Measurements from ENCODE around the gene IRAK3.
"Not testable (repeated sequence)": the region's sequence is repeated elsewhere in the genome, so short reads cannot be mapped to it uniquely, and the experiment has no call there.

The IRAK3 gene

DNA sequence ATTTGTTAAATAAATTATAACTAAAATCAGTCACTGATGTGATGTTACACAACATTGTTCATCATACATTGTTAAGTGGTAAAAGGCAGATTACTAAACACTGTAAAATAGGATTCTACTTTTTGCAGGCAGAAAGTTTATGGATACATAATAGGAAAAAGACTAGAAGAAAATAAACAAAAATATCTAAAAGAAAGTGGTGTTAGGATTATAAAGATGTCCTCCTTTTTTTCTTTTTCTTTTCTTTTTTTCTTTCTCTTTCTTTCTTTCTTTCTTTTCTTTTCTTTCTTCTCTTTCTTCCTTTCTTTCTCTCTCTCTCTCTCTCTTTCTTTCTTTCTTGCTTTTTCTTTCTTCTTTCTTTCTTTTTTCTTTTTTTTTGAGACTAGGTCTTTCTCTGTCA lies 73.7 kb downstream of the IRAK3 start:
- no peak for DNase-seq

GRCh38 chr12:66268562-66268961 lies 79.5 kb downstream of the IRAK3 start:
- peak; percentile 60 to 92 (median 79) for DNase-seq

DNA sequence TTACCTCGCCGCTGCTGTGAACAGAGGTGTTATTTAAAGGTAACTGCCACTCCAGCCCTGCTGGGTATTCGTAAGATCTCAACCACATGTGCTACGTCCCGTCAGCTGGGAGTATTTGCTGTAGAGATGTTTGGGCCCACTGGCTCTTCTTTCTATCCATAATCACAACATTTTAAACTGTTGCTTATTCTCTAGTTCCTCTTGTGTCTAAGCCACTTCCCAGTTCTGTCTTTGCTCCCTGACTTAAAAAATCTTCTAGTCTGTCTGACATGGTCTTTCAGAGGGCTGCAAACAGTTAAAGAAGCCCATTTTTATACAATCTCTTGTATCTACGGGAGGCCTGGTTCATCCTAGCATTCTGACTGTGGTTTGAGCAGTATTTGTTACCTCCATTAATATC lies 80.1 kb downstream of the IRAK3 start:
- peak; percentile 21 to 72 (median 45) for DNase-seq

- peak; percentile 51 to 85 (median 64) for DNase-seq
Measured at GRCh38 chr12:66269757-66270383, 80.9 kb downstream of the IRAK3 start.

DNA sequence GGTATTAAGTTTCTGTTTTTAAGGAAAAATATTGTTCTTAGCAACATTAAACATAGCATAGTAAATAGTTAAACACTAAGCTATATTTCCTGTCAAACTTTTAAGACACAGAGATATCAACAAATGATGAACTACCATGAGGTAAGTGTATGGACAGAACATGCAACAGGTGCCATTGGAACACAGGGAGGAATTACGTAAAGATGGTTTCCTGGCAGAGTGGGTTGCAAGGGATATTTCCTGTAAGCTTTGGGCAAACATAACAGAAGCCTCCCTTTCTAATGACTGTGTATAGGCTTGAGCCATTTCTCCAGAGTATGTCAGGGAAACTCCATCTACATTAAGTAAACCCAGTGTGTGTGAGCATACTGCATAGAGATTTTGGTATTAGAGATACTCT lies 81.6 kb downstream of the IRAK3 start:
- no peak for DNase-seq

DNA sequence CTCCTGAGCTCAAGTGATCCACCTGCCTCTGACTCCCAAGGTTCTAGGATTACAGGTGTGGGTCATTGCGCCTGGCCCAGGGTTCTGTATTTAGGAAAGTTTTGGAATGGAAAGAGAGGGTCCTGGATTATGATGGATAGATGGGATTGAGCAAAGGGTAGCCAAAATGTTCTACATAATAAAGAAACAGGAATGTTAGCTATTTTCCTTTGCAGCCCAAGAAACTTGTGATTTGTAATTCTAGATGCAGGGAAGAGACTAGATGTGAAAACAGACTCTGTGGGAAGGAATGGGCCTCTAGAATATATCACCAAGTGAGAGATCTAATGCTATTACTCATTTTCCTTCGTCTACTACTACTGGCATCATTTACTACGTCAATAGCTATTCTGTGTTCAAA lies 83.6 kb downstream of the IRAK3 start:
- DNase-seq, result no peak

- DNase-seq, result no peak
Measured at GRCh38 chr12:66273147-66273546, 84.1 kb downstream of the IRAK3 start.

DNA sequence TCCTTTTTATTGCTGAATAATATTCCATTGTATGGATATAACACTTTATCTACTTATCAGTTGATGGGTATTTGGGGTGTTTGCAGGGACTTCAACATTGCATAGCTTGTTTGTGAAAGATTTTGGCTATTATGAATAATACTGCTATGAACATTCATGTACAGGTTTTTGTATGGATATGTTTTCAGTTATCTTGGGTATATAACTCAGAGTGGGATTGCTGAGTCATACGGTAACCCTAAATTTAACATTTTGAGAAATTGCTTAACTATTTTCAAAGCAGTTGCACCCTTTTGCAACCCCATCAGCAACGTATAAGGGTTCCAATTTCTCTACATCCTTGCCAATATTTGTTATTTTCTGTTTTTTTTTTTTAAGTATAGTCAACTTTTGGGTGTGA lies 86.0 kb downstream of the IRAK3 start:
- DNase-seq, result no peak

GRCh38 chr12:66279123-66279712 lies 90.2 kb downstream of the IRAK3 start:
- peak; percentile 19 to 58 (median 46) for DNase-seq

DNA sequence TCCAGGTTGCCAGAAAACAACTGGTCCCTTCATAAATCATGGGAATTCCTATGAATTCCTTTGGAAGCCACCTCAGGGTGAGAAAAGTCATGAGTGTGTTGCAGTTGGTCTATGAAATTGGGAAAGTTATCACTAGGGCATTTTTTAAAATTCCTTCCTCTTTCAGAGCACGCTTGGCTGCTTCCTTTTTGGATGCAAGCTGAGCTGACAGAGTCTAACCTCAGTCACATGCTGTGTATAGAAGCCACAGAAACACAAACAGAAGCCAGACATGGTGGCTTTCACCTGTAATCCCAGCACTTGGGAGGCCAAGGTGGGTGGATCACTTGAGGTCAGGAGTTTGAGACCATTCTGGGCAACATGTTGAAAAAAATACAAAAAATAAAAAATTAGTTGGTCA lies 91.5 kb downstream of the IRAK3 start:
- peak; percentile 57 to 88 (median 80) for DNase-seq

DNA sequence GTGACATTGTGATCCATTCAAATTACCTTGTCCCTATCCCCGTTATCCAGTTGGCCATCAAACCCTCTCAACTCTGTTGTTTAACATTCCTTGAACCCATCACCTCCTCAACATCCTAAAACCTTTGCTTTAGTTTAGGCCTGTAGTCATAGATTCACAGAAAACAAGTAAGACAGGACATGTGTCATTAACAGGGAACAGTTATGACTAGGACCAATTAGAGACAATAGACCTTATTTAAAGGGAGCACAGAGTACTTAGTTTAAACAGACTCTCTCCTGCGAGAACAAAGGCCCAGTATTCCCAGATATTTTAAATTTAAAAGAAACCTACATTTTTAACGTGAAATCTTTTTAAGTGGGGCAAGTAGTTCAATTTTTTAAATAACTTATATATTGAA lies 93.2 kb downstream of the IRAK3 start:
- no peak for DNase-seq

DNA sequence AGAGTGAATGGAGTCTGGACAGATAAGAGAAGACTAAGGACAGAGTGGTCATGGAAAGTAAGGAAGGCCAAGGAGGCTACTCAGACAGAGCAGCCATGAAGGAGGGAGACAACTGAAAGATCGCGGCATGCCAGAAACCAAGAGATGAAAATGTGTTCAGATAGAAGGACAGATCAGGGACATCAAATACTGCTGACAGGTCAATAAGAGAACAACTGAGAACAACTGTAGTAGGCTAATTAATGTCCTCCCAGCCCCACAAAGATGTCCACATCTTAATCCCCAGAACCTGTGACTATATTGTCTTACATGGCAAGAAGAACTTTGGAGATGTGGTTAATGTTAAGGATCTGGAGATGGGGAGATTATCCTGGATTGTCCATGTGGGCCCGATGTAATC lies 98.3 kb downstream of the IRAK3 start:
- no peak for DNase-seq

DNA sequence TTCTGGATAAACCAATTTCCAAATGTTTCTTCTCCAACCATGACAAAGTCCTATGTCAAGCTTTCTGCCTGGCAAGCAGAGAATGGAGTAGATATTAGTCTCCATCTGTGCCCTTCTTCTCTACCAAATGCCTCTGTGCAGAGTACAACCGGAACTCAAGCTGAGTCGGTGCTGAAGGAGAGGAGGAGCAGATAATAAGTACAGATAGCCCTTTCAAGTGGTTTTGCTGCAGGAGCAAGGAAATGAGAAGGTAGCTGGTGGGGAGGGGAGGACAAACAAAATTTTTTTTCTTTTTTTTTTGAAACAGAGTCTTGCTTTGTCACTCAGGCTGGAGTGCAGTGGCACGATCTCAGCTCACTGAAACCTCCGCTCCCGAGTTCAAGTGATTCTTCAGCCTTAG lies 99.1 kb downstream of the IRAK3 start:
- DNase-seq, result no peak

GRCh38 chr12:66289485-66289884 lies 100.5 kb downstream of the IRAK3 start:
- no peak for DNase-seq

DNA sequence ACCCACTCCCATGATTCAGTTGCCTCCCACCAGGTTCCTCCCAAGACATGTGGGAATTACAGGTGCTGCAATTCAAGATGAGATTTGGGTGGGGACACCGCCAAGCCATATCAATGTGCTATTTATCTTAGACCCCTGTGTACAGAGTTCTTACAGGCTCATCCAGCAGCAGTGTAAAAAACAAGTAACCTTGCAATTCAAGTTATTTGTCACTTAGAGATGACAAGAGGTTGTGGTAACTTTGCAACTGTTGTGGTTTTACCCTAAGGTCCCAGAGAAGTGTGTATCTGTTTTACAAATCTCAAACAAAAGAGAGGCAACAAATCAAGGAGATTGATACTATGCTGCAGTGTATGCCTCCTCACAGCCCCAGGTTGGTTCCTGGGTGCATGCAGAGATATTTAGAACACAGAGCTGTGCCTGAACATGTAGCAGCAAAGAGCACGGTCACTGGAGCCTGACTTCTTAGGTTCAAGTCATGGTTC lies 101.7 kb downstream of the IRAK3 start:
- no peak for DNase-seq

GRCh38 chr12:66296176-66296683 lies 107.2 kb downstream of the IRAK3 start:
- no peak for DNase-seq

DNA sequence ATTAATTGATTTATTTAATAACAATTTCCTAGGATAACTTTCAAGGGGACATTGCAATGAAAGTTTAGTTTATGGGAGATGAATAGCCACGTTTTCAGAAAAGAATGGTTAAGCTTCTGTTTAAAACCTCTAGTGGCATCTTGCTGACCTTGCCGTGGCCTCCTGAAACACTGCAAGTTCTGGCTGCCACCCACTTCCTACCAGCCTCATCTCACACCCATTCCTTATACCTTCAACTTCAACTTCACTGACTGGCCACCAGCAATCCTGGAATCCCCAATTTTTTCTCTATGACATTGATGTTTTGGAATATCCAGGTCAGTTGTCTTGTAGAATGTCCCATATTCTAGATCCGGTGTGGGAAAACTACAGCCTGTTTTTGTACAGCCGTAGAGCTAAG lies 108.1 kb downstream of the IRAK3 start:
- DNase-seq, result no peak

DNA sequence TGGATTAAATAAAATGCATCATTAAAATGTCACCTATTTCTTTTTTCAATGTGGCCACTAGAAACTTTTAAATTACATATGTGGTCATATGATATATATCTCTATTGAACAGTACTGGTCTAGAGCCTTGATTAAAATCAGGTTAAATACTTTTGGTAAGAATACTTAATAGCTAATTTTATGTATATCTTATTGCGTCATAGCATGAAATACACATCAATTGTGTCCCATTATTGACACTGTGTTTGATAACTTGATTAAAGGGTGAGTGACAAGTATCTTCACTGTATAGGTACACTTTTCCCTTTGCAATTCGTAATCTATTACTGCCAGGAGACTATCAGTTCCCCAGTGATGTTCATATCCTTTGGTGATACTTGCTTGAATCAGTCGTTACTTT lies 108.9 kb downstream of the IRAK3 start:
- no peak for DNase-seq

DNA sequence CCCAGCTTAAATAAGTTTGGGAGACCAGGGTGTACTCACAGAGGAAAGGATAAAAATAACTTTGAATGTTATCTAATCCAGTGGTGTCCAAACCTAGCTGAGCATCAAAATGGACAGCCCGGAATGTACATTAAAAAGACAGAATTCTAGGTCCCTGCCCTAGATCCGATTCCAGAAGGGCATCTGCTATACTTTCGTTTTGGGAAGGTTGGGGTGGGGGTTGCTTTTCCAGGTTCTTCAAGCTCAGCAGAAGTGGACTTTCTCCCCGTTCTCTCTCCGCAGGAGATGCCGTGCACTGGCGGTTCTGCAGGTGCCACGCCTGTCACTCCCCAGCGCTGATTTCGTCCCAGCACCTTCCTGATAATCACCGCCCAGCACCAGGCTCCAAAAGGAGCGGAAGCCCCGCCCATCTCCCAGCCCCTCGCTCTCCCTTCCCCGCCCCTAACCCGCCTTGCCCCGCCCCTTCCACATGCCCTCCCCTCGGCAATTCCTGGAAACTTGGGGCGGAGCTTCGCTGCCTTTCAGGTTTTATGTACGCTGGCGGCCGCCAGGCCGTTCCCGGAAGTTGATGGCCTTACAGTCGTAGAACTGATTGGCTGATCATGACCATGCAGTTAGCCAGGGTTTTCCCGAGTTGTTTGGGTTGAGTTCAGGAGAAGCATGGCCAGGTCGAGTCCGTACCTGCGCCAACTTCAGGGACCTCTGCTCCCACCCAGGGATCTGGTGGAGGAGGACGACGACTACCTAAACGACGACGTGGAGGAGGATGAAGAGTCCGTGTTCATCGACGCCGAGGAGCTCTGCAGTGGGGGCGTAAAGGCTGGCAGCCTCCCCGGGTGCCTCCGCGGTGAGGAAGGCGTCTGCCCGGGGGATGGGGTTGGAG lies 113.2 kb downstream of the IRAK3 start, which contains the start of gene HELB:
HELB (plus strand) TSS at position 550 of the 883 bp plus-strand sequence; CDS start at position 661, 111 bp downstream.
- DNase-seq, result peak; percentile 97 to 99 (median 98)

GRCh38 chr12:66302827-66303169 lies 113.8 kb downstream of the IRAK3 start:
- DNase-seq, result no peak

- DNase-seq, result not testable (repeated sequence)
Measured at GRCh38 chr12:66303316-66303804, 114.3 kb downstream of the IRAK3 start.
